Non-pigmented ciliary epithelial cell (primary cell): Measurements from ENCODE around the gene SORCS2.

Source experiments
- DNase-seq: peaks from one replicate; pipeline ENCODE4 v3.0.0-alpha.2; 2010; ENCODE audit warnings: low read depth

The SORCS2 gene

DNA sequence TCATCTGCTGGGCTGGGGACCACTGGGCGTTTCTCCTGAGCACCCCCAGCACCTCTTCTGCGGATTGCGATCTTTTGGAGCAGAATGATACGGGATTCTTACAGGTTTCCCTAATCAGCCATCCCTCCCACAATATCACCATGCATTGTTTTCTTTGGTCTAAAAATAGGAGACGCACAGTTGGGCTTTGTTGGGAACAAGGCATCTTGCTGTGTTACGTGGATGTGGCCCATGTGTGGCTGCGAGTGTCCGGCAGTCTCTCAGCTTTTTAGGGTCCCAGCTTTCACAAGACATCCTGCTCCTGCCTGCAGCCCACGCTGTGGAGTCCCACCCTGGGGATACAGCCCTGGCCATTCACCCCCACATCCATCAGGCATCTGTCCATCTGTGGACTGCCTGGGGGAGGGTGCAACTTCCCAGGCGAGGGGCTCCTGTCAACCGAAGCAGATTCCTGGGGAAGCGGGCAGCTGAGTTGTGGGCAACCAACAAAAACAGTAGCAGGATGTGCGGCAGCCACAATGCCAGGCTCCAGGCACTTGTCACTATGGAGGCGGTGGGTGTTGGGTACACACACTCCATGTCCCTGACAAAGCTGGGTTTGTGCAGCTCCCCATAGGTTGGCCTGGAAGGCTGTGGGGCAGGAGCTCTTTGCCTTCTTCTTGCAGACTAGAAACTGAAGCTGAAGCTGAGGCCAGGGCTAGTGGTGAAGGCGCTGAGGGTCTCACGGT is 427.9 kb downstream of the SORCS2 start:
- no peak for DNase-seq

DNA sequence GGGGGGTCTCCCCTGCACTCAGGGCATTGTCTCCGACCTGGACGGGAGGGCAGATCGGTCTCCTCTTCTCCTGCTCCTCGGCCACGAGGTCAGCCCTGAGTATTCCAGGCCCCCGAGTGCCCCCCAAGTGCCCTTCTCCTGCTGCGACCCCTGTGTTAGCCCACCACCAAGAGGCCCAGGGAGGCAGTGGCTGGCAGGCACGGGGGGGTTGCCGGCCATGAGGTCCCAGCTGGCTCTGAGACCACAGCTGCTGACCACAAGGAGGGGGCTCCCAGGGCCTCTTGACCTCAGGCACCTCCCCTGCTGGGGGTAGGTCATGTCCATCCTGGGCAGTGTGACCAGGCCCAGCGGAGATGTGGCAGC is 428.5 kb downstream of the SORCS2 start:
- no peak for DNase-seq

DNA sequence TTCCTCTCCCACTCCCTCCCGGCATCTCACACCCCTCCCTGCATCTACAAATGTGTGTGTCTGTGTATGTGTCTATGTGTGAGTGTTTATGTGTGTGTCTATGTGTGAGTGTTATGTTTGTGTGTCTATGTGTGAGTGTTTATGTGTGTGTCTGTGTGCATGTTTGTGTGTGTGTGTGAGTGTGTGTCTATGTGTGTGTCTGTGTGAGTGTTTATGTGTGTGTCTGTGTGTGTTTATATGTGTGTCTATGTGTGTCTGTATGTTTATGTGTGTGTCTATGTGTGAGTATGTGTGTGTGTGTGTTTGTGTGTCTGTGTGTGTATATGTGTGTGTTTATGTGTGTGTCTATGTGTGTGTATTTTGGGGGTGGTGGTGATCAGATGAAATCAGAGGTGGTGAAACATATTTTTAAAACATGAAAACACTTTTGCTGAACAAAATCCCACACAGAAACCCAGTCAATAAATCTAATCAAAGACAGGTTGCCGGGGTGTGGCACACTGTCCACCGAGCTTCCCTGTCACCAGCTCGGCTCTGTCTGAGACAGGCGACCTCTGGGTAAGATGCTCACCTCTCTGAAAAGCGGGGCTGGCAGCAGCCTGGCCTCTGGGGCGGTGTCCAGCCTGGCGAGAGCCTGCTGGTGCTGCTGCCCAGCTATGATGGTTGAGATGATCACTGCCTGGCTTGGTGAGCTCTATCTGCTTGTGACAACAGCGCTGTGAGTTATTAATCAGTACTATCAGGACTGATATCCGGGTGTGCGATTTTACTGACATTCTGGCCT is 429.1 kb downstream of the SORCS2 start:
- no peak for DNase-seq

- DNase-seq, result no peak
Measured at GRCh38 chr4:7622371-7622770, 430.0 kb downstream of the SORCS2 start.

- no peak for DNase-seq
Measured at GRCh38 chr4:7623468-7623867, 431.1 kb downstream of the SORCS2 start.

DNA sequence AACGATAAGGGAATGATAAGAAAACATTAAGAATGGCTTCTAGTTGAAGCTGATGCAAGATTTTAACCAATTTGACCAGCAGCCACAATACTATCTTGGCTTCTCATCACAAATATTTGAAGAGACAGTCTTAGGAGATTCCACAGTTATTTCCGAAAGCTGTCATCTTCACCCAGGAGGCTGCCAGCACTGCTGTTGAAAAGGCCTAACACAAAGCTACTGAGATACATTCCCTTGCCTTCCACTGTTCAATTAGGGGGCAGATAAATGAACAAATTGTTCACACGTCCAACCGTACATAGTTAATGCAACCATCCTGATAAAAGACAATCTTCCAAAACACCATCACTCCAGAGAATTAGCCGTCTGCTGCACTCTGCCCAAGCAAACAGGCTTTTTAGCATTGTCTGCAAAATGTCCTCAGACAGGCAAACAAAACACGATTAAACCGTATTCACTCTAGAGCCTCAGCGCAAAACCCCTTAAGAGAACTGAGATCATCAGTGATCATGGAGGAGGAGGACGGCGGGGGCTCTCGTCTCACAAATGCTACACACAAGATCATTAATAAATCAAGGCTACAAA is 432.1 kb downstream of the SORCS2 start:
- DNase-seq, result no peak

- no peak for DNase-seq
Measured at GRCh38 chr4:7625071-7625470, 432.7 kb downstream of the SORCS2 start.

DNA sequence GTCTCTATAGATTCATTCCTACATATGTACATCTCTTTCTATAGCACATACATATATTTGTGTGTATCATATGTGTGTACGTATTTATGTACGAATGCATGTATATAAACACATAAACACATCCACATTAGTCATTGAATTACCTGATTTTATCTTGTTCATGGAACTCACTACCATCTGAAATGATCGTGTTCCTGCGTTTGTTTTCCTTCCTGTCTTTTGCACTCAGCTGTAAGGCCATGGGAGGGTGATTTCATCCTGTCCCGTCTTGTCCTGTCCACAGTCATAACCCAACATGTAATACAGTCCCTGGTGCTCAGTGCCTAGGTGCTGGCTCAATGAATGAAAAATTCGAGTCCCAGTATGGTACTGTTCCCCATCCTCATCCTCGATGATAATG is 434.2 kb downstream of the SORCS2 start:
- DNase-seq, result no peak

DNA sequence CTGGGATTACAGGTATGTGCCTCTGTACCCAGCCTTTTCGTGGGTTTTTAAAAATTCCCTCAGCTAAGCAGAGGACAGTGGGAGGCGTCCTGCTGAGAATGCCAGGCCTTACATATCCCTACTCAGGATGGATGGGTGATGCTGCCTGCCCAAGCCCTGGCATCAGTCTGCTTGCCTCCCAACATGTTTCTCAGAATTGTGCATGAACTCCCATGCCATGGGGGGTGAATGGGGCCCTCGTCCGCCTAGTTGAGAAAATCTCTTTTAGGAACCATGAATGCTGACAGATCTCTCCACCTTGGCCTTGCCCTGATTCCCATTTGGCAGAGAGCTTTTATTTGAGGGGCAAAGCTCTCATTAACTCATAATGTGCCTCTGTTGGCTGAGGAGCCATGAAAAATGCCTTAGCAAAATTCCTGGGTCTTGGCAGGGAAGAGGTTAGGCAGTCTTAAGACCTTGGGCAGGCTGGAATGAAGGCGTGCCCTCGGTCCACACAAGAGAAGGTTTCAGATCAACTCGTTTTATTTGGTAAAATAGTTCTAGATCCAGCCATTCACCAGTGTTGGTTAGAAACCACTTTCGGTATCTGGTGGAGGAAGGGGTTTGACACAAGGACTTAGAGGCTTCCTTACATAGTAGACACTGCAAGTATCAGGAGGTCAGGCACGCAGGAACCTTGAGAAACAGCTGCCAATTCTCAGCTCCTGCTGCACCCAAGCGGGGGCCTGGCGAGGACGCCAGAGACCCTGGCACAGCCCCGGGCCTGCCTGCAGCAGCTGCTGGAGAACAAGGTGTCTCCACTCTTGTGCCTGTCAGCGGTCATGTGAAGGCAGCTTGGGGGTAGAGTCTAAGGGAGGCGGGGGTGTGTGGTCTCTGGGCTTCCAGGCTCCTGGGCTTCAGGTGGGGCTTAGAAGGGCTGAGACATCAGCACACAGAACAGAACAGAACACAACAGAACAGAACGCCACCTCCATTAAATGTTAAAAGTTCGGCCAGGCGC is 435.2 kb downstream of the SORCS2 start:
- DNase-seq, result no peak

GRCh38 chr4:7628432-7628831 is 436.1 kb downstream of the SORCS2 start:
- DNase-seq, result no peak

GRCh38 chr4:7629501-7630254 is 437.3 kb downstream of the SORCS2 start:
- no peak for DNase-seq

- DNase-seq, result peak; percentile 55
Measured at GRCh38 chr4:7630568-7631287, 438.4 kb downstream of the SORCS2 start.

DNA sequence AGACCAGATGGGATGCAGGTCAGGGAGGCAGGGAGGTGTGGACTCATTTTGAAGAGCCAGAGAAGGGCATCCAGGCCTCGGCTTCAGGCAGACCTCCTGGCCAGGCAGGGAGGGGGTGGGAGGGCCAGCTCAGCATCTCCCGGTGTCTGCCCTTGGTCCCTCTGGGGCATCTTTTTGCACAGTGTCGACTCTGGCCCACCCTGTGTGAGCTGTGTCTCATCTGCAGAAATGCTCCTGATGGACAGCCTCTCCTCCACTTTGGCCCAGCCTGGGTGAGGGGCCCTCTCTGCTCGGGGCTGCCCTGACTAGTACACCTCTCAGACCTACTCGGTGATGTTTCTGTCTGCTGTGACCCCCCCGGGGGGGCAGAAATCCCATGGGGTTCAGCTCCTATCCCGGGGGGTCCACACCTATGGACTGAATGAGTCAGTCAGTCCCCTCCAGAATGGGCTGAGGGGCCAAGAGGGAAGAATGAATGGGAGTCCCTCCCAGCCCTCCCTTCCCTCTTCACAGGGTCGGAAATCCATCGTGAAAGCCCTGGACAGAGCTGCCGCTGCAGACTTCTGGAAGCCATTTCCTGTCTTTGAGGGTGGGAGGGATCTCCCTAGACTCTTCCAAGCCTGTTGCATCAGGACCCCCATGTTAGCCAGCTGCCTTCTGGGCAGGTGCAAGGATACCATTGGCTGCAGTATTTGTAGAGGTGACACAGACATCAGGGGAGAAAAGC is 439.1 kb downstream of the SORCS2 start:
- no peak for DNase-seq

DNA sequence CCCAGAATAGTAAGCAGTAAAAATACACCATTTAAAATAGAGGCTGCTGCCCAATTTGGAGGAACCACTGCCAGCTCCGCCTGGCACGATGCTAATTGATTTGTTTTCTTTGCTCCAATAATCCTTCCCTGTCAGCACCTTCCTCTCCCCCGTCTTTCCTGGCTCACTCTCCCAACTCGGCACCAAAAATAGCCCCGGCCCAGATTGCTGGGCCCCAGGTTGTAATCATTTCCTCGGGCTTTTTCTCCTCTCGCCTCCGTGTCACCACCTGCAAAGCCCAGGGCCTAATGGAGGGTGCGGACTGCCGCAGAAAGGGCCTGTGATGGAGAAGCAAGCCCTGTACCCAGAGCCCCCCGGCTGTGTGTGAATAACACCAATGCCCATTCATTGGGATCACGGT is 440.0 kb downstream of the SORCS2 start:
- DNase-seq, result no peak

GRCh38 chr4:7632971-7633370 is 440.6 kb downstream of the SORCS2 start:
- no peak for DNase-seq

DNA sequence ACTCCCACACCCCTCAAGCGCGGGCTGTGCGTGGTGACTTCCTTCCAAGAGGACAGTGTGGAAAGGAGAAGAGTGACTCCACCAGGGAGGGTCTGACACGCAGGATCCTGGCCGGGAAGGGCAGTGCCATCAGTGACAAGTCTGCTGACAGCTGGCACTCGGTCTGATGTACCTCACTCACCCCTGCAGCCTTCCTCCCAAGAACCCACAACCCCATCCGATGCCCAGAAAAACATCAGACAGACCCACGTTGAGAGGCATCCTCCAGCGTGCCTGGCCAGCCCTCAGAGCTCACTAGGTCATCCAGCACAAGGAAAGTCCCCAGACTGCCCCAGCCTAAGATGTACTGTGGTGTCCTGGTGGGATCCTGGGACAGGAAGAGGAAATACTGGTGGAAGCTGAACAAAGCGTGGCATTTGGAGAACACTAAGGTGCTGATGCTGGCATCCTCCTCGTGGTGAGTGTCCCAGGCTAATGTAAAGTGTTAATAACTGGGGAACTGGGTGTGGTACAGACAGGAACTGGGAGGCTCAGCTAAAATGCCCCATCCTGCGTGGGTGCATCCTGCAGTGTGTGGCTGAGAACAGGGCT is 442.4 kb downstream of the SORCS2 start:
- DNase-seq, result no peak

DNA sequence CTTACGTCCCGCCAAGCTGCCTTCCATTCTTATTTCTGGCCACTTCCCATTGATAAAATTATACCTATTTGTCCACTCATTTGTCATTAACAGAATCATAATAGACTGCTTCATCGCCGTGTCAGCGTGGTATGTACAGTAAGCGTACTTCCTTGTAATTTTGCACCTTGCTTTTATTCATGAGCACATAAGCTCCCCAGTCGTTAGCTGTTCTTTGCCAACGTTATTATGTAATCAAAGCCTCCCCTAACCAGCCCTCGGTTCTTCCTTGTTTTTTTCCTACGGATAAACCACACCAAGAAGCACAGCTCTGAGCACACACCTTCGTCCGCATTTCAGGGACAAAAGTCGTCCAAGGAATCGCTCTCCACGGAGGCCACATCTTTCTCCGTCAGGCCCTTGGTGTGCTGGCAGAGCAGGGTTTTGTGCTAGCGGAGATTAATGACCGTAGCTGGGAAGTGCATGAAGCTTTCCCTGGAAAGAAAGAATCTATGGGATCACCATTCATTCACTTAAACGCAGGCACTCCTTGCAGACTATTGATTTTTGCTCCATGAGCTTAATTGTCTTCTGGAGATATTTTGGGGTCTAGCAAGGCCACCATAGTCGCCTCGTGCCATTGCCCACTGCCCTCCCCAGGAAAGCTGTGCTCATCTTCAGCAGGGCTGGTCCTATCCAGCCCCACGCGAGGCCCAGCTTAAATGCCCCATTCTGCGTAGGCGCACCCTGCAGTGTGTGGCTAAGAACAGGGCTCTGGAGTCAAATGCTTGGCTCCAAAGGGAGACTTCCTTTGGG is 443.3 kb downstream of the SORCS2 start:
- no peak for DNase-seq

DNA sequence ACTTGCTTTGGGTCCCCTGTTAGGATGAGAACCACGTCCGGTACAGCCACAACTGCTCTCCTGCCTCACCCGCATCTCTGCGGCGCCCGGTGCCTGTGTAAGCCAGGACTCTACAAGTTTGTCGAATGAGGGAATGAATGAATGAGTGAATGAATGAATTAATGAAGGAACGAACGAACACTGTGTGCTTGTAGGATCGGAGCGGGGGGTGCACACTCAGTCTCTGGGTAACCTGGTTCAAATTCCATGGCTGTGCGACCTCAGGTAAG is 443.8 kb downstream of the SORCS2 start:
- no peak for DNase-seq

- DNase-seq, result no peak
Measured at GRCh38 chr4:7637139-7637538, 444.8 kb downstream of the SORCS2 start.
